Inflammatory macrophage treated with lipopolysaccharide for 1 hour (primary cell): ENCODE data around the gene ADPGK.
"Not testable (repeated sequence)": the region's sequence is repeated elsewhere in the genome, so short reads cannot be mapped to it uniquely, and the experiment has no call there.

ENCODE experiments used
- DNase-seq, 2 donors: peaks; one replicate each; pipeline ENCODE4 v3.0.0-alpha.2; 2020 to 2022

The ADPGK gene

GRCh38 chr15:72737723-72738122, 45.8 kb downstream of the ADPGK start:
- DNase-seq, result no peak

DNA sequence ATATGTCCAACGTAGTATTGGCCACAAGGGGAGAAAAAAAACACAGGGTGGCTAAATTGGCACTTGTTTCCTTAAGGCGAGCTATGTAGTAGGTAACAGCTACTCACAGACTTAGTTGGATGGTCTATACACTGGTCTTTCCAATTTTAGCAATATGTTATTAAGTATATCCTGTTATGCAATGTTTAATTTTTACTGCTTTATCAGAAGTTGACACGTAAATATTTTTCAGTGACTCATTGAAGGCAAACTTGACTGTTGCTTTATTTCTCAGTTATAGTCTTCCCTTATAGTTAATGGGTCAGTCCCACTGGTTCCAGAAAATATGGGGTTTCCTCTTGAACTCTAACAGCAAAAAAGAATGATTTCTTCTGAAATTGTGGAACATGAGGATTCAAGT, 46.5 kb downstream of the ADPGK start:
- no peak for DNase-seq

DNA sequence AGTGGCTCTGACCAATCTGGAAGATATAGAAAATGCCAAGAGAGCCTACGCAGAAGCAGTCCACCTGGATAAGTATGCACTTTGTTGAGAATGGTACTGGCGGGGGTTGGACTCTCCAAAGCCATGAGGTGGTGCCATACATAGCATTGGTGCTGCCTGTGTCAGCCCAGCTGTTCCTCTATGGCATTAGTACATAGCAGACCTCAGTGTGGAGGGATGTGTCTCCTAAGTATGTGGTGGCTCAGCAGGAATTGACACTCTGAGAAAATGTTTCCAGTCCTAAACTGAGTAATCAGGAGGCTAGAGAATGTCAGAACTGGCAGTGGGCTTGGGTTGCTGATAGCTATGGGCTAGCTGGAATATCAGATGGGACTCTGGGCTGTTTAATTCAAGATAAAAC, 48.4 kb downstream of the ADPGK start:
- DNase-seq, result no peak

DNA sequence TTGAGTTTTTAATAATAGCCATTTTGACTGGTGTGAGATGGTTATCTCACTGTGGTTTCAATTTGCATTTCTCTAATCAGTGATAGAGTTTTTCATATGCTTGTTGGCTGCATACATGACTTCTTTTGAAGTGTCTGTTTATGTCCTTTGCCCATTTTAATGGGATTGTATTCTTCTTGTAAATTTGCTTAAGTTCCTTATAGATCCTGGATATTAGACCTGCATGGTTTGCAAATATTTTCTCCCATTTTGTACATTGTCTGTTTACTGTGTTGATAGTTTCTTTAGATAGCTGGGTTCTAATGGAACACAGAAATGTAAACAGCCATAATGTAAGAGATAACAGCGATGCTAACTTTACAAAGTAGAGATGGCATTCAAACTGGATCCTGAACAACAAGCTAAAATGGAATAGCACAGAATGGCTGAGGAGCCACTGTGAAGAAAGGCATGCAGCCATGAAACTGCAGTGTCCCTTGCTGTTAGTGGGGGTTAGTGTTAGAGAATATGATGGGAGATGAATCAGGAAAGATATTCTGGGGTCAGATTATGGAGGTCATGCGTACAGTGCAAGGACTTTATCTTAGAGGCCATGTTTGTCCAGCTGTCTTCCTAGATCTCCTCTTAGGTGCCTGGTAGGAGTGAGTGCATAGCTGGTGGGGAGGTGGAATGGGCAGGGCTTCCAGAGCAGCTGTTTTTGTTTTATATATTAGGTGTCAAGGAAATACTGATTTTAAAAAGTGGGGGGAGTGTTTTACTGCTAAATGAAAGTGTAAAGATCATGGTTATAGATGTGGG, 49.4 kb downstream of the ADPGK start:
- no peak for DNase-seq

DNA sequence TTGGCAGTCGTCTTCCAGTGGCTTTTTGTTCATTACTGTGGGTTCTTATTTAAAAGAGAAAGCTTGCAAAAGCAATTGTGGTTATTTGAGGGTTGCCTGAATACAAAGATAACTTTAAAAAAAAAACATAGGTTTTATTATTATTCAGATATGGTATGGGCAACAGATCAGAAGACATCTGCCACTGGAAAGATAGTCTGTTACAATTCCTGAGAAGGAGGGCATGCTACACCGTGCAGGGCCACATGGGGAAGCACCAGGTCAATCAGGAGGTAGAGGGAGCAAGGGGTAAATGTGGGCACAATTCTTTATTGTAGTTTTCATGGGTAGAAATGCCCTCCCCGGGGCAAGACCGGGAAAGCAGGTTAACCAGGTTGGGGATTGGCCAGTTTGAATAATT, 51.0 kb downstream of the ADPGK start:
- DNase-seq, result no peak

GRCh38 chr15:72732086-72732485, 51.5 kb downstream of the ADPGK start:
- DNase-seq, result no peak

- DNase-seq, result no peak
Measured at GRCh38 chr15:72728821-72729220, 54.7 kb downstream of the ADPGK start.

DNA sequence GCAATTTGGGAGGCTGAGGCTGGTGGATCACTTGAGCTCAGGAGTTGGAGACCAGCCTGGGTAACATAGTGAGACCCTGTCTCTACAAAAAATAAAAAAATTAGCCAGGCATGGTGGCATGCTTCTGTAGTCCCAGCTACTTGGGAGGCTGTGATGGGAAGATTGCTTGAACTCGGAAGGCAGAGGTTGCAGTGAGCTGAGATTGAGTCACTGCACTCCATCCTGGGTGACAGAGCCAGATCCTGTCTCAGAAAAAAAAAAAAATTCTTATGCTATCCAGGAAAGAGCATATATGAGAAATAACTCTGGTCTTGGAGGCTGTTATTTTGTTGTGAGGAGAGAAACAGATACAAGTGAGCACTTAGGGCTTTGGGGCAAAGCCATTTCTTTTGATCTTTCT, 55.3 kb downstream of the ADPGK start:
- not testable (repeated sequence) for DNase-seq

DNA sequence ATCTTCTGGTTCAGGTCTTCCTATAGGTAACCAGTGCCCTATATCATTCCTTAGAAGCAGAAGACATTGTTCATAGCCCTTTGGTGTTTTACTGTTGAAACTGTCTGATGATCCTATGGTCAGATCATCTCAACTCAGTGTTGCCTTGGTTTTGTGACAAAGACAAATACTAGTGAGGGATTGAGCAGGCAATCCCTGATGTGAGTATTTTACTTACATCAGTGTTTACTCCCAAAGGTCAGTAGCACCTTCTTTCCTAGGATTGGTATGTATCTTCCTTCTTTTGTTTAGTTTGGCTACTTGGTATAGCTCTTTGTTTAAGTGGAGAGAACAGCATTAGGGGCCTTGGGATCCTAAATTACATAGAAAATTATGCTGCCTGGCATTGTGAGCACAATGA, 56.4 kb downstream of the ADPGK start:
- DNase-seq, result no peak

DNA sequence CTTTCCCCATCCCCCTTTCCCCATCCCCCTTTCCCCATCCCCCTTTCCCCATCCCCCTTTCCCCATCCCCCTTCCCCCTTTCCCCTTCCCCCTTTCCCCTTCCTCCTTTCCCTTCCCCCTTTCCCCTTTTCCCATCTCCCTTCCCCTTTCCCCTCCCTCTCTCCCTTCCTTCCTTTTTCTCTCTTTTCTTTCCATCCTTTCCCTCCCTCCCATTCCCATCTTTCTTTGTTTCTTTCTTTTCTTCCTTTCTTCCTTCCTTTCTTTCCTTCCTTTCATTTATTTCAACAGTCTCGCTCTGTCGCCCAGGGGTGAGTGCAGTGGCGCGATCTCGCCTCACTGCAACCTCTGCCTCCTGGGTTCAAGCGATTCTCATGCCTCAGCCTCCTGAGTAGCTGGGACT, 57.7 kb downstream of the ADPGK start:
- not testable (repeated sequence) for DNase-seq

GRCh38 chr15:72725446-72725845, 58.1 kb downstream of the ADPGK start:
- no peak for DNase-seq

DNA sequence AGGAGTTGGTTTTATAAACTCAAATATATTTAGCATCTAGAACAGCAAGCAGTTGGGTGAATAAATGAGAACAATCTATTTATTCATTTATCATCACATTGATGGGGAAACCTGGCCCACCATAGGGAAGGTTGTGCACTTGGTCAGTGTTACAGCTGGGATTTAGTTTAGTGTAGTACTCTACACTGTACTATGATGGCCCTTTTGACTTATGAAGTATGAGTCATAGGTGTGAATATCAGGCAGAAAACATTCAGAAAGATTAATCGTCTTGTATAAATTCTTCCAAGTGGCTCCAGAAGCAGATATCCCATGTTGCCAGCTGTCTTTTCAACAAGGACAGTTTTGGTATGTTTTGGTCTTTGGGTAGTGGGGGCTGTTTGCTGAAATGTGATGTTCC, 59.5 kb downstream of the ADPGK start:
- no peak for DNase-seq

DNA sequence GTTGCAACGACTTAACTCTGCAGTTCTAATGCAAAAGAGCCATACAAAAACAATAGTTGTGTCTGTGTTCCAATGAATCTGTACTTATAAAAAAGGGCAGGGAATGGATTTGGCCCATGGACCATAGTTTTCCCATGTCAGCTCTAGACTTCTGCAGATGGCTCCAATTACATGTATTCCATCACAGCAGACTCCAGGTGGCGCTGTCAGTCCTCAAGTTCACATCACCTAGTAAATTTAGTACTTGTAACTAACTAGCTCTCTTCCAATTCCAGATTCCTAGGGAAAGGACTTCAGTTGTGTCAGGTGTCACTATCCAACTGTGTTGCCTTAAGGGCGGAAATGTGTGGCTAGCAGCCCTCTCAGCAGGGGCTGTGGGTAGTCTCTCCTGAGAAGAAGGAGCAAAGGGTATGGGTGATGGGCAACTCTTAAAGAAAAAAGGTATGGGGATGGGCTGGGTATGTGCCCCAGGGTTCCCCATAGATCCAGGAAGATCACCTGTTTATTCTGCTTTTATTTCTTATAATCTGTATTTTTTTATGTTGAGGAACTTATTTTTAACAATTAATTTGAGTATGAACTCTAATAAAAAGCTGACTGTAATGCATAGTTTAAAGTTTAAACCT, 61.4 kb downstream of the ADPGK start:
- DNase-seq, result peak; percentile 41 to 77

DNA sequence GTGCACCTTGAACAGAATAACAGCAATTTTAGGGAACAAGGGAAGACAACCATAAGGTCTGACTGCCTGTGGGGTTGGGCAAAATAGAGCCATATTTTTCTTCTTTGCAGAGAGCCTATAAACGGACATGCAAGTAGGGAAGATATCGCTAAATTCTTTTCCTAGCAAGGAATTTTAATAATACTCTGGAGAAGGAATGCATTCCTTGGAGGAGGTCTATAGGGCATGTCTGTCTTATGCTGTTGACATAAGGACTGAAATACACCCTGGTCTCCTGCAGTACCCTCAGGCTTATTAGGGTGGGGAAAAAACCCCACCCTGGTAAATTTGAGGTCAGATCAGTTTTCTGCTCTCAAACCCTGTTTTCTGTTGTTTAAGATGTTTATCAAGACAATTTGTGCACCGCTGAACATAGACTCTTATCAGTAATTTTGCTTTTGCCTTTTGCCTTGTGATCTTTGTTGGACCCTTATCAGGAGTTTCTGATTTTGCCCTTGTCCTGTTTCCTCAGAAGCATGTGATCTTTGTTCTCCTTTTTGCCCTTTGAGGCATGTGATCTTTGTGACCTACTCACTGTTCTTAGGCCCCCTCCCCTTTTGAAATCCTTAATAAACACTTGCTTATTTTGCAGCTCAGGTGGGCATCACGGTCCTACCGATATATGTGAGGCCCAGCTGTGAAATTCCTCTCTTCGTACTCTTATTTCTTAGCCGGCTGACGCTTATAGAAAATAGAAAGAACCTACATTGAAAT, 74.8 kb downstream of the ADPGK start:
- DNase-seq, result peak in 1 of 2 donors; percentile 7

GRCh38 chr15:72706266-72706665, 77.3 kb downstream of the ADPGK start:
- DNase-seq, result no peak
